WTC11 (cell line): Measurements from ENCODE around the gene NDUFV3. TPM values are rescaled to one million over a fixed set of nuclear protein-coding genes. Genes with fewer than 3 reads are reported as not detected.

ENCODE experiments used
- ARID4B ChIP-seq: sonication (generic); formaldehyde crosslinking; IDR thresholded peaks from 2 replicates; pipeline ENCODE4 v1.8.0; 2023; ENCODE audit warnings: missing genetic modification reagents, mild to moderate bottlenecking, borderline replicate concordance
- ATF1 ChIP-seq: sonication (generic); formaldehyde crosslinking; IDR thresholded peaks from 2 replicates; pipeline ENCODE4 v1.8.1; 2023; ENCODE audit warnings: mild to moderate bottlenecking, moderate library complexity, missing genetic modification reagents
- ATF3 ChIP-seq: sonication (generic); formaldehyde crosslinking; conservative IDR thresholded peaks from 2 replicates; pipeline ENCODE4 v1.8.1; 2022; ENCODE audit warnings: mild to moderate bottlenecking, missing genetic modification reagents
- CDX4 ChIP-seq: fragments of 250-450 bp; sonication (Bioruptor Pico); IDR thresholded peaks from 2 replicates; pipeline ENCODE4 v1.9.0; 2021; ENCODE audit warnings: moderate library complexity, mild to moderate bottlenecking, inconsistent platforms, borderline replicate concordance
- CREM ChIP-seq: sonication (generic); formaldehyde crosslinking; IDR thresholded peaks from 2 replicates; pipeline ENCODE4 v1.8.1; 2022; ENCODE audit warnings: mild to moderate bottlenecking, missing genetic modification reagents, moderate library complexity
- ETV6 ChIP-seq: sonication (generic); formaldehyde crosslinking; IDR thresholded peaks from 2 replicates; pipeline ENCODE4 v1.8.1; 2022; ENCODE audit warnings: mild to moderate bottlenecking, missing genetic modification reagents
- GRHL2 ChIP-seq: fragments of 250-450 bp; sonication (Bioruptor Pico); IDR thresholded peaks from 2 replicates; pipeline ENCODE4 v1.8.0; 2022; ENCODE audit warnings: mild to moderate bottlenecking, moderate library complexity; ENCODE audit not compliant: insufficient replicate concordance, severe bottlenecking
- HMGXB4 ChIP-seq: sonication (generic); formaldehyde crosslinking; IDR thresholded peaks from 2 replicates; pipeline ENCODE4 v1.8.1; 2023; ENCODE audit warnings: mild to moderate bottlenecking, moderate library complexity, missing genetic modification reagents
- KAT7 ChIP-seq: sonication (generic); formaldehyde crosslinking; IDR thresholded peaks from 2 replicates; pipeline ENCODE4 v1.8.1; 2023; ENCODE audit warnings: missing genetic modification reagents, mild to moderate bottlenecking, borderline replicate concordance
- MAX ChIP-seq: sonication (generic); formaldehyde crosslinking; IDR thresholded peaks from 2 replicates; pipeline ENCODE4 v1.8.0; 2022; ENCODE audit warnings: mild to moderate bottlenecking, missing genetic modification reagents
- MYBL2 ChIP-seq: sonication (generic); formaldehyde crosslinking; IDR thresholded peaks from 2 replicates; pipeline ENCODE4 v1.8.1; 2023; ENCODE audit warnings: mild to moderate bottlenecking, moderate library complexity, missing genetic modification reagents
- NFYB ChIP-seq: sonication (generic); formaldehyde crosslinking; conservative IDR thresholded peaks from 2 replicates; pipeline ENCODE4 v1.8.0; 2022; ENCODE audit warnings: low read depth, missing genetic modification reagents
- OVOL2 ChIP-seq: fragments of 250-450 bp; sonication (Bioruptor Pico); IDR thresholded peaks from 2 replicates; pipeline ENCODE4 v1.9.0; 2021; ENCODE audit warnings: mild to moderate bottlenecking, borderline replicate concordance
- SMAD3 ChIP-seq: sonication (generic); formaldehyde crosslinking; IDR thresholded peaks from 2 replicates; pipeline ENCODE4 v1.8.0; 2022; ENCODE audit warnings: missing genetic modification reagents, mild to moderate bottlenecking, borderline replicate concordance
- SP1 ChIP-seq: sonication (generic); formaldehyde crosslinking; conservative IDR thresholded peaks from 2 replicates; pipeline ENCODE4 v1.8.1; 2022; ENCODE audit warnings: missing genetic modification reagents
- STAT6 ChIP-seq: sonication (generic); formaldehyde crosslinking; conservative IDR thresholded peaks from 2 replicates; pipeline ENCODE4 v1.8.1; 2023; ENCODE audit warnings: mild to moderate bottlenecking, low read depth, missing genetic modification reagents, moderate library complexity
- ZBTB43 ChIP-seq: sonication (generic); formaldehyde crosslinking; IDR thresholded peaks from 2 replicates; pipeline ENCODE4 v1.8.1; 2023; ENCODE audit warnings: mild to moderate bottlenecking, missing genetic modification reagents
- ZNF232 ChIP-seq: sonication (generic); formaldehyde crosslinking; IDR thresholded peaks from 2 replicates; pipeline ENCODE4 v1.8.0; 2022; ENCODE audit warnings: mild to moderate bottlenecking, missing genetic modification reagents
- ZNF263 ChIP-seq: sonication (generic); formaldehyde crosslinking; IDR thresholded peaks from 2 replicates; pipeline ENCODE4 v1.8.1; 2022; ENCODE audit warnings: low read depth, mild to moderate bottlenecking, moderate library complexity, missing genetic modification reagents
- ZNF281 ChIP-seq: sonication (generic); formaldehyde crosslinking; IDR thresholded peaks from 2 replicates; pipeline ENCODE4 v1.8.0; 2023; ENCODE audit warnings: mild to moderate bottlenecking, missing genetic modification reagents
- total RNA-seq: library from RNA; stranded (reverse); gene quantifications from 3 replicates; pipeline ENCODE4 v1.2.3, GENCODE V29; 2021

The NDUFV3 gene
- total RNA-seq, 1 experiment from 2014 or later = 28.5 TPM

- TF ChIP-seq SP1 (CRISPR knock-in tag) (peak; percentile 81), GRHL2 (CRISPR knock-in tag) (no peak), KAT7 (CRISPR knock-in tag) (0 out of 2 replicates have a peak, but pooled peaks have one; percentile 21), ZNF263 (peak; percentile 58; the same call in 1 of the 2 replicates), STAT6 (CRISPR knock-in tag) (no peak), NFYB (CRISPR knock-in tag) (peak; percentile 73), OVOL2 (CRISPR knock-in tag) (no peak), HMGXB4 (peak; percentile 83; the same call in 1 of the 2 replicates), ZBTB43 (peak; percentile 66; the same call in 1 of the 2 replicates), ATF3 (no peak), CREM (CRISPR knock-in tag) (peak; percentile 99), MYBL2 (CRISPR knock-in tag) (peak; percentile 75; the same call in 1 of the 2 replicates), ARID4B (CRISPR knock-in tag) (peak; percentile 19), MAX (CRISPR knock-in tag) (peak; percentile 97), ZNF281 (CRISPR knock-in tag) (0 out of 2 replicates have a peak, but pooled peaks have one; percentile 70), CDX4 (no peak), ATF1 (CRISPR knock-in tag) (peak; percentile 77; the same call in 1 of the 2 replicates), ZNF232 (peak; percentile 62; the same call in 1 of the 2 replicates), ETV6 (no peak), SMAD3 (CRISPR knock-in tag) (peak; percentile 86; the same call in 1 of the 2 replicates)
These were observed 13.9 kb upstream of the NDUFV3 start, which contains the start of gene WDR4 (continued) for GRCh38 chr21:42878993-42879787.
